Osteoblast (primary cell): ENCODE data around the gene PTPRN2. TPM values are rescaled to one million over a fixed set of nuclear protein-coding genes. Genes with fewer than 3 reads are reported as not detected.

ENCODE experiments used
- DNase-seq: peaks from one replicate; pipeline ENCODE4 v3.0.0; 2011; ENCODE audit warnings: low spot score, mixed read lengths; ENCODE audit not compliant: insufficient read length; ENCODE audit errors: missing footprints
- H2AFZ ChIP-seq: 2 replicates; pipeline ENCODE4 v1.6.0; 2011; ENCODE audit warnings: mild to moderate bottlenecking, low read length
- H3K27ac ChIP-seq: 2 replicates; pipeline ENCODE4 v1.5.1; 2011; ENCODE audit warnings: mild to moderate bottlenecking, low read depth, low read length, moderate library complexity
- H3K27me3 ChIP-seq: 2 replicates; pipeline ENCODE4 v1.6.0; 2012; ENCODE audit warnings: mild to moderate bottlenecking, control low read depth, inconsistent platforms, low read length, moderate library complexity; ENCODE audit not compliant: insufficient read depth
- H3K36me3 ChIP-seq: 2 replicates; pipeline ENCODE4 v1.5.1; 2011; ENCODE audit warnings: mild to moderate bottlenecking, low read length, control low read depth, moderate library complexity; ENCODE audit not compliant: insufficient read depth
- H3K4me1 ChIP-seq: 2 replicates; pipeline ENCODE4 v1.5.1; 2011; ENCODE audit warnings: mild to moderate bottlenecking, low read length, control low read depth, moderate library complexity; ENCODE audit not compliant: insufficient read depth
- H3K4me2 ChIP-seq: 2 replicates; pipeline ENCODE4 v1.6.0; 2011; ENCODE audit warnings: mild to moderate bottlenecking, low read length; ENCODE audit not compliant: insufficient read depth
- H3K4me3 ChIP-seq: fragments of 200-600 bp; sonication (generic); 3 replicates; pipeline ENCODE4 v1.5.1; 2012; ENCODE audit warnings: mild to moderate bottlenecking, low read length, inconsistent platforms; ENCODE audit not compliant: insufficient read depth
- H3K79me2 ChIP-seq: 2 replicates; pipeline ENCODE4 v1.6.0; 2012; ENCODE audit warnings: mild to moderate bottlenecking, low read length, control low read depth, inconsistent platforms; ENCODE audit not compliant: insufficient read depth
- H3K9me3 ChIP-seq: 2 replicates; pipeline ENCODE4 v1.5.1; 2011; ENCODE audit warnings: low read depth, low read length, control low read depth
- H4K20me1 ChIP-seq: 2 replicates; pipeline ENCODE4 v1.6.0; 2012; ENCODE audit warnings: mild to moderate bottlenecking, low read length, control low read depth; ENCODE audit not compliant: insufficient read depth
- CTCF ChIP-seq: IDR thresholded peaks from 2 replicates; pipeline ENCODE4 v1.5.1; 2011; ENCODE audit warnings: mild to moderate bottlenecking, low read depth, low read length, moderate library complexity; ENCODE audit errors: extremely low read depth
- total RNA-seq: library from RNA; depleted of rRNA; stranded (reverse); fragments of >200 nt; gene quantifications from 2 replicates; pipeline ENCODE4 v1.2.3, GENCODE V29; 2012

The PTPRN2 gene
- total RNA-seq, 1 donor: 0.36 TPM

- Histone ChIP-seq H2AFZ (no peak overlapping the region), H3K36me3 (no peaks in the 10 kb centered on the region), H3K9me3 (no peaks in the 10 kb centered on the region), H3K4me1 (no peaks in the 10 kb centered on the region), H3K4me2 (no peak overlapping the region), H3K27ac (no peak overlapping the region), H3K27me3 (no peaks in the 10 kb centered on the region), H3K4me3 (no peak overlapping the region), H4K20me1 (no peaks in the 10 kb centered on the region), H3K79me2 (no peaks in the 10 kb centered on the region)
- no peak for DNase-seq
- TF ChIP-seq CTCF: no peak
Observed at GRCh38 chr7:157738066-157738460, 849.6 kb downstream of the PTPRN2 start.

- Histone ChIP-seq H3K9me3 (no peaks in the 10 kb centered on the region), H3K27ac (no peak overlapping the region), H2AFZ (no peak overlapping the region), H3K36me3 (no peaks in the 10 kb centered on the region), H3K4me1 (no peaks in the 10 kb centered on the region), H3K4me3 (no peak overlapping the region), H4K20me1 (no peaks in the 10 kb centered on the region), H3K27me3 (no peaks in the 10 kb centered on the region), H3K79me2 (no peaks in the 10 kb centered on the region), H3K4me2 (no peak overlapping the region)
- no peak for DNase-seq
- TF ChIP-seq CTCF: no peak
Observed at GRCh38 chr7:157737151-157738065, 850.2 kb downstream of the PTPRN2 start.

GRCh38 chr7:157736341-157736740, 851.3 kb downstream of the PTPRN2 start:
- H3K36me3 ChIP-seq: no peaks in the 10 kb centered on the region

More at GRCh38 chr7:157736341-157736740, 851.3 kb downstream of the PTPRN2 start:
- H3K4me3 ChIP-seq: no peak overlapping the region
- H3K4me2 ChIP-seq: no peak overlapping the region
- H3K79me2 ChIP-seq: no peaks in the 10 kb centered on the region
- no peak overlapping the region for H2AFZ ChIP-seq
- DNase-seq: no peak
- TF ChIP-seq CTCF: no peak
- no peaks in the 10 kb centered on the region for H3K4me1 ChIP-seq
- H4K20me1 ChIP-seq: no peaks in the 10 kb centered on the region
- no peaks in the 10 kb centered on the region for H3K9me3 ChIP-seq
- no peak overlapping the region for H3K27ac ChIP-seq
- no peaks in the 10 kb centered on the region for H3K27me3 ChIP-seq
